CD4-positive, alpha-beta T cell treated with Interleukin-2 at 100 ng/mL for 4 hours (primary cell): ENCODE measurements around the gene LRRC4C.

ENCODE experiments used
- DNase-seq: peaks from one replicate; pipeline ENCODE4 v3.0.0-alpha.2; 2020; ENCODE audit warnings: low spot score

The LRRC4C gene

DNA sequence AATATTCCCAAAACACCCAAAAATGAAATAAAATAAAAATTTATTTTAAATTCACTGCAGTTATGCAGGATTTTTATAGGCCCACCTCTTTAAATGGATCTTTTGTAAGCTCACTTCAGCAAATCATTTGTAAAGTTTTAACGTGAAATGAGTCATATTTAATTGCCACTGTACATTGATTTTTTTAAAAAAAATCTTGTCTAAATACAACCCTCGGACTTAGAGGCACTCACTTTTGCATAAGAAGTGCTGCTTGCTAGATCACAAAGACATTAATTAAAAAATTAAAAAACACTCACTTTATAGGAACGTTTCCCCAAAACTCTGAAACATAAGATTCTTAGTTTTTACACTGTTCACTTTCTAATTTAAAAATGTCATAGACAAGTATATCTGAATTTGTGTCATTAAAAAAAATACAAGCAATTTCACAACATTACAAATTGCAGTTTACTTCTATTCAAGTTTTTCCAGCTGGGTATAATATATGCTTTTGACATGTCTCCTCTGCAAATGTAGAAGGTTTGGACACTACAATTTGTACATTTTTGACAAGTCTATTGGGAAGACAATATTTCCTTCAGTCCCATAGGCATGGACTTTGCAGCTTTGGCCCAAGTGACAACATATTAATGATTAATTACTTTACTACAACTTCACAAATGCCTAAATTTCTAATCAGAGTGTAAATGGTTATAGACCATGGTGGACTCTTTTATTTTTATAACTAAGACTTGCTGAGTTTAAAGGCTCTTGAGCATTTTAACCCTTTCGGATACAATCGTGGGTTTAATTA, 1088.4 kb downstream of the LRRC4C start:
- DNase-seq = no peak

DNA sequence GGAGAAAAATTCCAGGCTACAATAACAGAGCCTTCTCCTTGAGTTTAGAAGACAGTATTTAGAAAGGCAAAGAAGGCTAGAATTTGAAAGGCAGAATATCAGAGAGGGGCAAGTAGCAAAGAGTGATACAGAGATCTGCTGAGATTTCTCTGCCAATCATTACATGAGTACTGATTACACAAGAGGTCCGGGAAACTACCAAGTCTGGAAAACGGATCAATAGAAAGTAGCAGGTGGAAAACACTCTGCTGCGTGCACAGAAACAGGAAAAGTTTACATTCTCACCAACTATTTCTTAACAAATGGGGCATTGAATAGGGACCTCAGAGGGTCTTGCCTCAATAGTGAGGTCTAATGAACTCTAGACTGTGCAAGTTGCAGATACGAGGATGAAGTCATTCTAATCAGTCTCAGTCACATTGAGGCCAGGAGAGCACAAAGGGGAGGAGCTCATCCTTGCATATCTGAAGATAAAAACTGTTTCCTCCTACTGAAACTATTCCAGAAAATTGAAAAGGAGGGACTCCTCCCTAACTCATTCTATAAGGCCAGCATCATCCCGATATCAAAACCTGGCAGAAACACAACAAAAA, 1099.2 kb downstream of the LRRC4C start:
- no peak for DNase-seq

DNA sequence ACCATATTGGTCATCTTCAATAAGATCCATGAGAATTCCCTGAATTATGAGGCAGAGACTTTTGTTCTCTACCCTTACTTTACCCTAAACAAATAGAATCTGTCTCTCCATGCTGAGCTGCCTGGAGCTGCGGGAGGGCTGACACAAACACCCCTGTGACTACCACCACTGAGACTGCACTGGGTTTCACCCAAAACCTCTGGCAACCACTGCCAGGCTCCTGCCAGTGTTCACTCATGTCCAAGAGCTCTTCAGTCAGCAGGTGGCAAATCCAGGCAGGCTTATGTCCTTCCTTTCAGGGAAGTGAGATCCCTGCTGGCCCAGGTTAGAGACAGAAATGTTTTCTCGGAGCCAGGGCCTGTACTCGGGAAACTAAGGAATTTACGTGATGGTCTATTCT, 1105.3 kb downstream of the LRRC4C start:
- DNase-seq = no peak

DNA sequence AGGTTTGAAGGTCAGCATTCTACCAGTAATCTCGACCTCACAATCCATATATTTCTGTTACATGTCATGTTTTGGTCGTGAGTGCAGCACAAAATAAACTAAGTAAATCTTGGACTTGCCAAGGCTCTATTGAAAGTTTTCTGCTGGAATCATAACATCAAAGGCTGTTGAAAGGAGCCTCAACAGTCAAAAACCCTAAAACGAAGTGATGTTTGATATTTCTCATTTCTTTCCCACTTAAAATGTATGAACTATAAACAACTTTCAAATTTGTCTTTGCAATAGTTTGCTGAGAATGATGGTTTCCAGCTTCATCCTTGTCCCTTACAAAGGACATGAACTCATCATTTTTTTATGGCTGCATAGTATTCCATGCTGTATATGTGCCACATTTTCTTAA, 1118.5 kb downstream of the LRRC4C start:
- DNase-seq = no peak

DNA sequence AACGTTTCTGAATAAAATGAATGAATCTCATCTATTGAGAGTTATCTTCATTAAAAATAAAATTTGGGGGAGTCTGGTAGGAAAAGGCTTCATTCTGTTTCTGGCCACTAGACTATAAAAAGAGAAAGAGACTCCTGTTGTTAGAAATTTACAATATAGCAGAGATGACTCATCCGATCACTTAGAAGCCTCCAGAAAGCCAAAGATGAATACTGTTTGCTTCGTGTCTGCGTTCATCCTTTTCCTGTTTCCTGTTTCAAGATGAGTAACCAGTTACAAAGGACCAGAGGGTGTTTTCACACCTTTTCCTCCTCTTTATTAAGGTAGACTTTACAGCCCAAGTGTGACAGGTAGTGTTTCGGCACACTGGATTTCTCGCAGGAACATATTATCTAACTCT, 1120.7 kb downstream of the LRRC4C start:
- DNase-seq = no peak

DNA sequence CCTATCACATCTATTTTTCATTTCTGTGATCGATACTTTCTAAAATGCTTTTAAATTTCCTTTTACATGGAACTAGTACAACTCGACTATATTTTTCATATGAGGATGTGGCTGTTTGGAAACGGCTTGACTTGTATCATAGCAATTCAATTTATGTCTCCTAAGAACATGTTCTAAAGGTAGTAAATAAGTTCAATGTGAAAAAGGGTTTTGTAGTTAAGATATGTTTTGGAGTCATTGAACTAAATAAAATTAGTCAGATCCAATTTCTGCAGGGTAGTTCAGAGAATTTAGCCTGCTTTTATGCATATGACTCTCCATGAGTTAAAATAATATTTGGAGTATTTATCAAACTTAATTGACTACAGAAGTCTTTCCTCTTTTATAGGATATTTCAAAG, 1121.4 kb downstream of the LRRC4C start:
- DNase-seq = no peak

DNA sequence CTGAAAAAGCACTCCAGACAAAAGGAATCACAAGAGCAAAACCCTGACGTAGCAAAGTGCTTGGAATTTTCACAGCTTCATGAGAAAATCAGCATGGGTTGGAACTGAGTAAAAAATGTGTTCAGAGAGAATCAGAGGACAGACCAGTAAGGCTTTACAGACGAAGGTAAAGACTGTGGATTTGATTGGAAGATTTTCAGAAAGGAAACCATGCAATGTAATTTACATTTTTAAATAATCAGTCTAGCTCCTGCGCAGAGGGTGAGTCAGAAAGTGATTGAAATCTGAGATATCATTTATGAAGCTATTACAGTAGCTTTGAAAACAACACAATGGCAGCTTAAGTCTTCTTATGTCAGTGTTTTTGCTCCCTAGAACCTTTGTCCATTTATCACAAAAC, 1122.3 kb downstream of the LRRC4C start:
- DNase-seq = no peak

DNA sequence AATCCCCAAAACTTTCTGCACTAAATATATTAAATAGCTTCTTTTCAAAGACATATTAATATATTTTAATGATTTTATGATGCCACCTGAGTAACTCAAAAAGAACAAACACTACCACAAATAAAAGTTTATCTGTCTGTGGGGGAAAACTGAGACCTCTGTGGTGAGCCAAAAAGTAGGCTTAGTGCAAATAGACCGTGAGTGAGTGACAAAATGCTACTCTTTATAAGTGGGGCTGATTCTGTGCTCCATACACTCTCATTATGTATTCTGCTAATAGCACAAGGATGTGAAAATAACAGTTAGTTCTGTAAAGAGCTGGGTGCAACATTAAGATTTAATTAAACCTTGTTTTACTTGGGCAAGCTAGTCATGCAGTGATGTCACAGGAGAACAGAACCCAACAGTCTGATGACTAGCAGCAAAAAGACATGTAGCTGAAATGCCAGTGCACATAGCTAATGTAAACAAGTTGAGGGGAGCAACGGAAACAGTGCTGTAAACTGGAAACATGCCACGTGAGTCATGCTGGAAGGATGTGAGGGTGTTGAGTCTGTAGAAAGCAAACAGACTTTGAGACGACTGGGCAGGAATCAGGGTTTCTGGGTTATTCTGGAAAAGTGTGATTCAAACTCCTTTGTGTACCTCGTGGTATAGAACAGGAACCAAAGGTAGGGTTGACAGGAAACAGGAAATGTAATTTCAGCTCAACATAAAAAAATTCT, 1130.4 kb downstream of the LRRC4C start:
- no peak for DNase-seq

DNA sequence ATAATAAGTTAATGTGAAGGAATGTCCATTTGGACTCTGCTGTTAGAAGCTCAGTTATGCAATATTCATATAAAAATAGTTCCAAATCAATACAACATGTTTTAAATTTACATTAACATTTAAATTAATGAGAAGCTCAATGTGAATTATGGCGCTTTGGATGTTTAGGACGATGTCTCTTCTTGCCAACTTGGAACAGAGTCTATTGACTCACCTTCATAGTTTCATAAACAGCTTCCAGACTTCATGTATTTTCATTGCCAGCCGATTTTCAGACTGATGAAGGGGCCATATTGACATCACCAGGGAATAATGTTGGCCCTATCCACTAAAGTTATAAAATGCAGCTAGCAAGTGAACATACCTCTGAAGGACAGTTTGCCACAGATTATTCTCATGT, 1136.2 kb downstream of the LRRC4C start:
- no peak for DNase-seq

DNA sequence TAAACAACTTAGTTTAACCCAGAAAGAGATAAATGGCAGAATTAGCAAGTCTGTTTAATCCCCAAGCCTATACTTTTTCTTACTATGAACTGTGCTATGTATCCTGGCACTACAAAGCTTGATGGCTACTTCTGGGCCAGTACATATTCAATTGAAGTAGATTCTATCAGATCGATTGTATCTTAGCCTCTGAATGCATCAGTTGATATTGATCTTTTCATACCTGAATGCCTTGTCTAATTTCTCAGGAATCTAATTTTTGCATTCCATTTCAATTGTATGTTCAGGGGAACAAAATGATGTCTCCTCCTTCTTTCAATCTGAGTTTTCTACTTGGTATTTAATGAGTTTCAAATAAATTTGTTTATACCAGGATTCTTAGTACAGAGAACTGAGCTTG, 1137.9 kb downstream of the LRRC4C start:
- no peak for DNase-seq

DNA sequence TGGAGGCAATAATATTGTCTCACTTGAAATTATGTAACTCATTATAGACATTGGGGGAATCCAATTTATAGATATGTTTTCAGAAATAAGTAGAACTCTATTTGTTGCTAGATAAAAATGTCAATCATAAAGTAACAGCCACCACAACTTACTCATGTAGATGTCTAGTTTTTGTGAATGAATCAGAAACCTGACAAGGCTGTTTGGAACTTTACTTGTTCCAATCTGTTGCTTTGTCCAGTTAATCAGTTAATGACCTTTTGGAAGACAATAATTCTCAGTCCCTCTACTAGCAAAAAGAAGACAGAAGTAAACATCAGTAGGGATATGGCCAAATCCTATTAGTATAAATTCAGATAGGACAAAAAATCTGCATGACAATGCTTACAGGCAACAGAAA, 1143.3 kb downstream of the LRRC4C start:
- no peak for DNase-seq

DNA sequence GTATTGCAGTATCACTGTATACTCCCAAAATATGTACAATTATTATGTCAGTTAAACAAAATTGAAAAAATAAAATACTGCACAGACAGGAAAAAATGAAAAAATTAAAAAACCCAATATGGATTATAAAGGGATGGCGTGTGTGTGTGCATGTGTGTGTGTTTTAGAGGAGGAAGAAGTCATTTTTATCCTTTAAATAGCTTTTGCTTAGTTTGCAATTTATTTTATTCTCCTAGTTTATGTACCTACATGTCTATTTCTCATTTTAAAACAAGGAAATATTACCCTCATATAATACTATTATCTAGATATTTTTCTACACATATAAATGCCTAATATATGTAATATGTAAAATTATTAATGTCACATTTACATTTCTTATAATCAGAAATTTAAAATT, 1144.3 kb downstream of the LRRC4C start:
- no peak for DNase-seq

DNA sequence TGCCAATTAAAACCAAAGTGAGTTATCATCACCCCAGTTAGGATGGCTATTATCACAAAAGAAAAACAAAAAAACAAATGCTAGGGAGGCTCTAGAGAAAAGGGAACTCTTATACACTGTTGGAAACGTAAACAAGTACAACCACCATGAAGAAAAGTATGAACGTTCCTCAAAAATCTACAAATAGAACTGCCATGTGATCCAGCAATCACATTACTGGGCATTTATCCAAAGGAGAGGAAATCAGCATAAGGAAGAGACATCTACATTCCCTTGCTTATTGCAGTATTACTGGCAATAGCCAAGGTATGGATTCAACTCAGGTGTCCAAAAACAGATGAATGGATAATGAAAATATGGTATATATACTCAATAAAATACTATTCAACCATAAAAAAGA, 1145.1 kb downstream of the LRRC4C start:
- DNase-seq = no peak

DNA sequence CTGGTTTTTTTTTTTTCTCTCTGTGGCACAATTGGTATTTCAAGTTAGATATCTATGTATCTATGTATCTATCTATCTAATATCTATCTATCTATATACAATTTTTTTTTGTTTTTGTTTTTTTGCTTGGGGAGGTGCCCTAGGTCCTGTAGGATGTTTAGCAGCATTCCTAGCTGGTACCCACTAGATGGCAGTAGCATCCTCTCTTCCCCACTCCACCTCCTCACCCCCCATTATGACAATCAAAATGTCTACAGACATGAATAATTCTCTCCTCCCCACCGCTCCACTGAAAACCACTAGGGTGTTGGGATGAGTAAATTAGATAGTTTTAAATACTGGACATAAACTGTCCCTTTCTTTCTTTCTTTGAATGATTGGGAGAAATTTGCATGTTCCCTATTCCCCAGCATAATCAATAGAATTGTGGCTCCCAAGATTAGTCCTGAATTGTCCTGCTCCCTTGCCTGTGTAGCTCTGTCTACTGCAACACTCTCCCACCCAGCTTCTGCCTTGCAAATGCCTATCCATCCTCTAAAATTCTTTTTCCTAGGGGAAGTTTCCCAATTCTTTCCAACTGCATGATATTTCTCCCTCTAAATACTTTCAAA, 1152.4 kb downstream of the LRRC4C start:
- DNase-seq = no peak

DNA sequence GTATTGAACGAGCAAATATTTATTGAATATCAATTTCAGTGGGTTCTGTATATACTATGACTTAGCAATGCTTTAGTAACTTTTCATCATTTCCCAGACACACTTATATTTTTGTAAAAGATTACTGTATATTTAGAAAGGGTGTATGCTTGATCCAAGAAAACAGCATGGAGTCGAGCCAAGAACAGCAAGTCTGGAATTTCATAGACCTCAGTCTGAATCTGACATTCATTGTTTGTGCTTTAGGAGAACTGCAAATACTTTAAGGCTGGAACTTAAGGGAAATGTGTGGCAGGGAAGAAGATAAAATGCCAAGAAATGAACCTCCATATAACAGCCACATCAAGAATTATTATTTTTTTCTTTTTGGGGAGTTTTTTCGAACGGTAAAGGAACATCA, 1156.8 kb downstream of the LRRC4C start:
- no peak for DNase-seq

DNA sequence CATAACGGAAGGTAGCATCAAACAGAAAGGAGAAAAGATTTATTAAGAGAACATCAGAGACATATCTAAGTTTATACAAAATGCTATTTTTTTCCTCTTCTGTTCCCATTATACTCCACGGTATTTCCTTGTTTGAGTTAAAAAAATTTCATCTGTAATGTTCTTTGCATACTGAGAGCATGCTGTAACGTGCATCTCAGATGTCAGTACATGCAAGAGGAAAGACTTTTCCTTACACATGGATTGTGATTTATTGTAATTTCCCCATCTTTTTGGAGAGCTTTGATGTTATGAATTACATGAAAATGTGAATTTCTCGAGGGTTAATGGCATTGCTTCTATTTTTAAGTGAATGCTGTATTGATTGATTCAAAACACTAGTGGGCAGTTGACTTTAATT, 1164.0 kb downstream of the LRRC4C start:
- DNase-seq = no peak

DNA sequence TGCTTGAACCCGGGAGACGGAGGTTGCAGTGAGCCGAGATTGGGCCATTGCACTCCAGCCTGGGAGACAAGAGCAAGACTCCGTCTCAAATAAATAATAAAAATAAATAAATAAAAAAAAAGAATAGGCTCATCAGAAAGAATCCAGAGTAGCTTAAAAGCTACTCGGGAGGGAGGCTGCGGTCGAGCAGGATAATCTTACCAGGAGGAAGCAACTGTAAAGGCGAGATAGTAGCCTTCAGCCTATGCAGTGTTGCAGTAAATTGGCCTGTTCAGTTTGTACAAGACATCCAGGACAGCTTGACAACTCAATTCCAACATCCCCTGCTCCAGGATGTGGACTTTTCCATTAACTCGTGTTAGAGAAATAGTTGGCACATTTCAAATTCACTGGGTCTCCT, 1164.7 kb downstream of the LRRC4C start:
- DNase-seq = no peak

DNA sequence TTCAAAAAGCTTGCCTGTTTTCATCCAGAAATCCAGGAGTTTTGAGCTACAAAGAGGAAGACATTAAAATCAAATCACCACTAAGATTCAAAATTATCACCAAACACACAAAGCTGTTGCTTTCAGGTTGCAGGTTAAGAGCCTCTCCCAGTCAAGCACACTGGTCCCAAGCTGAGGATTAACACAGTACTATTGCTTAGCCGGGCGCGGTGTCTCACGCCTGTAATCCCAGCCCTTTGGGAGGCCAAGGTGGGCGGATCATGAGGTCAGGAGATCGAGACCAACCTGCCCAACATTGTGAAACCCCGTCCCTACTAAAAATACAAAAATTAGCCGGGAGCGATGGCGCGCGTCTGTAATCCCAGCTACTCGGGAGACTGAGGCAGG, 1165.1 kb downstream of the LRRC4C start:
- no peak for DNase-seq

DNA sequence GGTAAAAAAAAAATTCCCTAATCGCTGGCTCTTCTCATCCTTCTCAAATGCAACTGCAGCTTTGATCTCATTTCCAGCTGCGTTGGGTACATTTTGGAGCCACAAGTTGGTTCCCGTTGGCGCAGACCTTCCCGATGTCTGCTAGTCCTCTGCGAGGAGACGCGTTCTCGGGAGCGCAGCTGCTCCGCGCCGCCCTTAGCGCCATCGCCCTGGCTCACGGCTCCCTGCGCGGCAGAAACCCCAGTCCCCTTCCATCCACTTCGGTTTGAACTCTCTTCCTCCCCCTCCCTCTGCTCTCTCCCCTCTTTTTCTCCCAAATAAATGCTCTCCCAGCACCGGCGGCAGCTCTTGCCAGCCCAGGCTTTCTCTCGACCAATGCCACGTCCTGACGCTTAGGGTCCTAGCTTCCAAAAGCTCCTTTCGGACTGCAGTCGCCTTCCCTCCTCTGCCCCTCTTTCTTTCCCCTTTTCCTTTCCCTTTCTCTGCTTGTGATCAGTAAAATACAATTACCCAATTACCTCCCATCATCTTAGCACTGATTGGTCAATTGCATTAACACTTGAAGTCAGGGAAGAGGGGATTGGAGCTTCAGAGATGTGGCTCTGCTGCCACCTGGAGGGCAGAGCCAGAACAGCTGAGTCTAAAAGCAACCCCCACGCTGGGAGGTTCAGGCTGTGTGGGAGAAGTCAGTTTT, 1165.7 kb downstream of the LRRC4C start:
- peak; percentile 2 for DNase-seq

DNA sequence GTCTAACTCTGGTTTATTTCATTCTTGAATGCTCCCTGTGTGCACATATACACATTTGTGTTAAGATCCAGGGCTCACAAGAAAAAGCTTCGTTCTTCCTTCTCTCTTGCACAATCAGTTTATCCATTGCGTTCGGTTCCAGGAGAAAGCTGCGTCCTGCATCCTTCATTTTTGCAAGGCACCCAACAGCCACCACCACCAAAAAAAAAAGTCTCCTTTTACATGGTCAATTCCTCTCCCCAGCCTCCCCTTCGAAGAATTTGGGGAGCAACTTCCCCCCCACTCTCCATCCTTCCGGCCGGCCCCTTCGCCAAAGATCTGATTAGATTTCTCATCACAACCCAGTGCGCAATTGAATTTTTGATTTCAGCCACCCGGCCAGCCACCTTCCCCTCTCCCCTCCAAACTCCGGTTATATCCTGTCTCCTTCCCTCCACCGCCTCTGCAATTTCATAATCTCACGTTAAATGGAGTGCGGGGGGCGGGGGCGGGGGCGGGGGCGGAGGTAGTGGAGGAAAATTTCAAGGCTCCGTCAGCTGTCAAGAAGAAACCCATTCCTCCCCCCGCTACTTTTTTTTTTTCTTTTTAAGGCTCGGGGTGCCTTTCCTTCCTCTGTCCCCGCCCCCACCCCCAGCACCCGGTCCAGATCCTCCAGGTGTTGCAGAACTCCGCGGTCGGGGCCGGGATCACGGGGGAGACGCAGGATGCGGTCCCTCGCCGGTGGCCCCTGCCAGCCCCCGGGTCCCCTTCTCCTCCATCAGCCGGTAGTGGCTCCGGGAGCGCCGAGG, 1166.5 kb downstream of the LRRC4C start:
- no peak for DNase-seq

DNA sequence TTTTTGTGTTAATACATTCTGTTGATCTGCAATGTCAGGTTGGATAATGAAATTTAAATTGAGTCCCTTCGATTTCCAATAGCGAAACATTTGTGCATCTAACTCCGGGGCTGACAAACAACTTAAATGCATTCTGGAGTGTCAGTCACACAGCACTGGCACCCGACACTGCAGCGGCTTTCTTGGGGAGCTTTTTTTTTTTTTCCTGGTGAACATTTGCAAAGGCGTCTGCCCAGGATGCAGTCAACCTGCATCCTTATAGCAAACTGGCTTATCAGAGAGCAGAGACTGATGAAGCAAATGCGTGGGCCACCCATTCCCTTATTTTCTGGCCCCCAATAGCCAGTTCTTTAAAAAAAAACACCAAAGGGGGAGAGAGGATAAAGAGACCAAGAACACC, 1167.7 kb downstream of the LRRC4C start:
- DNase-seq = no peak

DNA sequence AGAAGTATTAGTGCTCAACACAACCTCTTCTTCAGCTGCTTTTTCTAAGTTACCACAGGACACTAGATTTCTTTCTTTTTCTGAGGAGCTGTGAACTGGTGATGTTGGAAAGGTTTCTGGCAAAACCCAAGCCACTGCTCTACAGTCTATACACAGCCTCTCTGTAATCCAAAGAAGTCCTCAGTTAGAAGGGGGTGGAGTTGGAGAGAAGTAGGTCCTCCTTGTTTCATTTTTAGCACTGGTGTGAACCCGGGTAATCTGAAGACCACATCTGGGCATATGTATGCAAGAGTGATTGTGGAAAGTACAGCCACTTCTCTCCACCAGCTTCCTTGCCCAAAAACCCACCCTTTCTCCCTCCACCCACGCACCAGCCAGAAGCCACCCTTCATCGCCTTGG, 1168.1 kb downstream of the LRRC4C start:
- no peak for DNase-seq
